Astrocyte (in vitro differentiated cells and primary cell): ENCODE results near the gene ARNT2. TPM values are rescaled to one million over a fixed set of nuclear protein-coding genes. Genes with fewer than 3 reads are reported as not detected.

Experiments used
- DNase-seq: peaks from one replicate; pipeline ENCODE4 v3.0.0-alpha.2; 2010; ENCODE audit warnings: low read depth
- FAIRE-seq: peaks from 2 replicates; lab custom pipeline; 2011; peaks lifted over from hg19 to GRCh38; lab: Jason Lieb, UNC
- H2AFZ ChIP-seq: 2 replicates; pipeline ENCODE4 v1.6.0; 2012; ENCODE audit warnings: low read depth, low read length, inconsistent platforms
- H3K27ac ChIP-seq: 2 replicates; pipeline ENCODE4 v1.5.1; 2011; ENCODE audit warnings: low read depth, low read length, inconsistent platforms
- H3K27me3 ChIP-seq: 2 replicates; pipeline ENCODE4 v1.6.0; 2011; ENCODE audit warnings: low read length, inconsistent platforms; ENCODE audit not compliant: insufficient read depth
- H3K36me3 ChIP-seq: 2 replicates; pipeline ENCODE4 v1.5.1; 2011; ENCODE audit warnings: low read length, inconsistent platforms; ENCODE audit not compliant: insufficient read depth
- H3K4me1 ChIP-seq: 2 replicates; pipeline ENCODE4 v1.5.1; 2011; ENCODE audit warnings: low read length, inconsistent platforms; ENCODE audit not compliant: insufficient read depth
- H3K4me2 ChIP-seq: 2 replicates; pipeline ENCODE4 v1.6.0; 2012; ENCODE audit warnings: low read length, inconsistent platforms
- H3K4me3 ChIP-seq: 2 replicates; pipeline ENCODE4 v1.5.1; 2011; ENCODE audit warnings: low read depth, mild to moderate bottlenecking, low read length, inconsistent platforms; ENCODE audit not compliant: insufficient read depth
- H3K79me2 ChIP-seq: 2 replicates; pipeline ENCODE4 v1.6.0; 2012; ENCODE audit warnings: mild to moderate bottlenecking, low read length, inconsistent platforms; ENCODE audit not compliant: insufficient read depth
- H3K9ac ChIP-seq: 2 replicates; pipeline ENCODE4 v1.6.0; 2012; ENCODE audit warnings: mild to moderate bottlenecking, low read length, inconsistent platforms
- H3K9me3 ChIP-seq: 2 replicates; pipeline ENCODE4 v1.5.1; 2012; ENCODE audit warnings: low read depth, mild to moderate bottlenecking, low read length, inconsistent platforms; ENCODE audit not compliant: insufficient read depth
- H4K20me1 ChIP-seq: 2 replicates; pipeline ENCODE4 v1.6.0; 2012; ENCODE audit warnings: low read length, inconsistent platforms; ENCODE audit not compliant: insufficient read depth
- H3K27ac Mint-ChIP-seq: one replicate; pipeline ENCODE4 v1.8.0; 2021; ENCODE audit warnings: mild to moderate bottlenecking, mixed read lengths; ENCODE audit not compliant: unreplicated experiment
- H3K27me3 Mint-ChIP-seq: one replicate; pipeline ENCODE4 v1.8.0; 2021; ENCODE audit warnings: low read depth, mixed read lengths; ENCODE audit not compliant: unreplicated experiment
- H3K36me3 Mint-ChIP-seq: one replicate; pipeline ENCODE4 v1.8.0; 2021; ENCODE audit warnings: low read depth, mixed read lengths; ENCODE audit not compliant: unreplicated experiment
- H3K4me1 Mint-ChIP-seq: one replicate; pipeline ENCODE4 v1.8.0; 2021; ENCODE audit warnings: low read depth, mixed read lengths; ENCODE audit not compliant: unreplicated experiment
- H3K4me3 Mint-ChIP-seq: one replicate; pipeline ENCODE4 v1.8.0; 2021; ENCODE audit warnings: mild to moderate bottlenecking, moderate library complexity, mixed read lengths; ENCODE audit not compliant: unreplicated experiment
- H3K9me3 Mint-ChIP-seq: one replicate; pipeline ENCODE4 v1.8.0; 2021; ENCODE audit warnings: mild to moderate bottlenecking, mixed read lengths; ENCODE audit not compliant: unreplicated experiment
- CTCF ChIP-seq: IDR thresholded peaks from 2 replicates; pipeline ENCODE4 v1.5.1; 2011; ENCODE audit warnings: low read depth, mild to moderate bottlenecking, inconsistent platforms, low read length, moderate library complexity; ENCODE audit not compliant: insufficient read depth
- EZH2 ChIP-seq: IDR thresholded peaks from 2 replicates; pipeline ENCODE4 v1.6.1; 2012; ENCODE audit warnings: mild to moderate bottlenecking, low read length, inconsistent platforms; ENCODE audit not compliant: insufficient read depth
- total RNA-seq: library from RNA; stranded (reverse); gene quantifications from 2 replicates; pipeline ENCODE4 v1.2.1, GENCODE V29; 2021

The ARNT2 gene
- total RNA-seq, 1 donor from 2014 or later = 3.5 TPM

GRCh38 chr15:80523746-80524145 lies 119.6 kb downstream of the ARNT2 start:
- H3K9me3 Mint-ChIP-seq = no peaks in the 10 kb centered on the region
- no peak overlapping the region for H3K4me3 Mint-ChIP-seq
- Histone ChIP-seq H3K4me3 (no peak overlapping the region), H3K9ac (peak overlapping the region; percentile 11), H3K4me1 (peaks cover 18% of the 10 kb centered on the region), H3K27me3 (no peaks in the 10 kb centered on the region), H3K36me3 (no peaks in the 10 kb centered on the region), H3K27ac (peak overlapping the region; percentile 14), H3K4me2 (peak overlapping the region; percentile 32), H2AFZ (no peak overlapping the region), H4K20me1 (no peaks in the 10 kb centered on the region), H3K9me3 (no peaks in the 10 kb centered on the region), H3K79me2 (no peaks in the 10 kb centered on the region)
- DNase-seq = peak; percentile 87
- peaks cover 4% of the 10 kb centered on the region for H3K4me1 Mint-ChIP-seq
- H3K27ac Mint-ChIP-seq = no peak overlapping the region
- H3K36me3 Mint-ChIP-seq = no peaks in the 10 kb centered on the region
- no peak for TF ChIP-seq CTCF
- no peak for TF ChIP-seq EZH2
- FAIRE-seq = no peak
- no peaks in the 10 kb centered on the region for H3K27me3 Mint-ChIP-seq

DNA sequence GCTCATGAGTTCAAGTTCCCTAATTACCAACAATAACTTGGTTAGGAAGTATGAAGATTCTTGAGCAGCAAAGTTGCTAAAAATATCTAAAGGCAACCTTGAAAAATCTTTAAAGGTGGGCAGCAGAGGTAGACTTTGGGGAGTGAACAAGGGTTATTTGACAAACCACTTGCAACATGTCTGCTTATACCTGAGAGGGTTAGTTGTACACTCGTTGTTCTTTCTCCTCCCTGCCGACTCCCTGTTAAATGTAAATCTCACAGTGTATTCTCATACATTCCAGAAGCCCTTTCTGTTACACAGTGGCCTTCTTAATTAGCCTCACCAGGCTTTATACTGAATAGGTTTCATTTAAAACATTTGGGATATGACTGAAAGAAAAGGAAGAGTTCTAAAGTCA lies 121.7 kb downstream of the ARNT2 start:
- H3K4me1 ChIP-seq = peaks cover 18% of the 10 kb centered on the region
- H3K4me2 ChIP-seq = no peak overlapping the region
- TF ChIP-seq CTCF (no peak), EZH2 (no peak)
- H3K27ac ChIP-seq = no peak overlapping the region
- H3K36me3 Mint-ChIP-seq = no peaks in the 10 kb centered on the region
- peaks cover 4% of the 10 kb centered on the region for H3K4me1 Mint-ChIP-seq
- FAIRE-seq = no peak
- no peaks in the 10 kb centered on the region for H3K9me3 ChIP-seq
- H3K4me3 ChIP-seq = no peak overlapping the region
- DNase-seq = no peak
- H3K27me3 Mint-ChIP-seq = no peaks in the 10 kb centered on the region
- H3K4me3 Mint-ChIP-seq = no peak overlapping the region
- H4K20me1 ChIP-seq = no peaks in the 10 kb centered on the region
- H2AFZ ChIP-seq = no peak overlapping the region
- no peaks in the 10 kb centered on the region for H3K79me2 ChIP-seq
- no peak overlapping the region for H3K27ac Mint-ChIP-seq
- H3K27me3 ChIP-seq = no peaks in the 10 kb centered on the region
- H3K9me3 Mint-ChIP-seq = no peaks in the 10 kb centered on the region
- H3K36me3 ChIP-seq = no peaks in the 10 kb centered on the region
- no peak overlapping the region for H3K9ac ChIP-seq

DNA sequence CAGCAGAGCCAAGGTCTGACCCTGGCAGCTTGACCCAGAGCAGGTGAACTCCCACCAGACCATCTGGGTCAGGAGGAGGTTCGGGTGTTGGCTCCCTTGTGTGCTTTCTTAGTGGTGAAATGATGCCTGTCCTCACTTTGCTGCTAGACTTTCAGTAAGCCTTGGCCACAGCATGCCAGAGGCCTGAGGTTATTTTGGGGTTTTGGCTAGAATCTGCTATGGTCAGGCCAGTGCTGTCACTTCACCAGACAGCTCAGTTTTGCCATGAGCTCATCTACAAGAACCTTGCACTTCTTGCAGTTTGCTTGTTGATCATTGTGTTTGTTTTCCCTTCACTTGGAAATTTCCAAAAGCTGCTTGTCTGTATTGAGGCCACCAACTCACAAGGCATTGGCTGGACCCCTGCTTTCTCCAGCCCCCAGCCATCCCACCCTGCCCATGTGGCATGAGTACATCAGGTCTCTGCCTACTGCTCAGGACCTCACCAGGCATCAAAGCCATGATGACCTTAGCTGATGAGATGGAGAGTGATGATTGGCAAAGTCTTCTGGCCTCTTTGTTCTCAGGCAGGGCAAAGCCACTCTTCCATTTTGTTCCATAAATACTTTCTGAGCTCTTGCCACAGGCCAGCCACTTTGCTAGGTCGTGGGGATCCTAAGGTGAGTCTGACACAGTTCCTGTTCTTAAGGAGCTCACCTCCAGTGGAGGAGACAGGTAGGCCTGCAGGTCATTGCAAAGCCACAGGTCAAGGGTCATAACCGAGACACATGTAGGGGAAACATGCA lies 122.6 kb downstream of the ARNT2 start:
- TF ChIP-seq EZH2 = no peak
- TF ChIP-seq CTCF = no peak
- Mint-ChIP-seq H3K27me3 (no peaks in the 10 kb centered on the region), H3K36me3 (no peaks in the 10 kb centered on the region), H3K4me1 (peaks cover 6% of the 10 kb centered on the region), H3K9me3 (no peaks in the 10 kb centered on the region), H3K4me3 (no peak overlapping the region), H3K27ac (no peak overlapping the region)
- DNase-seq (peak; percentile 97), FAIRE-seq (peak; percentile 84)
- Histone ChIP-seq H3K79me2 (no peaks in the 10 kb centered on the region), H4K20me1 (no peaks in the 10 kb centered on the region), H3K36me3 (no peaks in the 10 kb centered on the region), H2AFZ (no peak overlapping the region), H3K4me3 (no peak overlapping the region), H3K27ac (peak overlapping the region; percentile 31), H3K4me1 (peaks cover 18% of the 10 kb centered on the region), H3K9me3 (no peaks in the 10 kb centered on the region), H3K27me3 (no peaks in the 10 kb centered on the region), H3K4me2 (no peak overlapping the region), H3K9ac (no peak overlapping the region)
